ENCODE data around the gene SPAM1.

GRCh38 chr7:123901101-123901500, 23.9 kb upstream of the SPAM1 start:
- TF ChIP-seq CTCF (IDR thresholded peaks at IDR 0.05) (no peak), POLR2AphosphoS5 (IDR thresholded peaks at IDR 0.05) (no peak)

Data from transverse colon (tissue), 4 donors.